Activated CD8-positive, alpha-beta memory T cell treated with anti-CD3 and anti-CD28 coated beads, Interleukin-2, amount 50 U/mL, for 1 hour (primary cell): ENCODE measurements around the gene OR10V1.
"Not testable (repeated sequence)": the region's sequence is repeated elsewhere in the genome, so short reads cannot be mapped to it uniquely, and the experiment has no call there.

Experiments
- DNase-seq: peaks from one replicate; pipeline ENCODE4 v3.0.0-alpha.2; 2020; ENCODE audit errors: extremely low read depth

OR10V1 gene

GRCh38 chr11:59710136-59710847, 3.4 kb downstream of the OR10V1 start:
- DNase-seq: no peak

GRCh38 chr11:59708537-59708936, 5.1 kb downstream of the OR10V1 start:
- DNase-seq: no peak

GRCh38 chr11:59707371-59707770, 6.3 kb downstream of the OR10V1 start:
- DNase-seq: no peak

- no peak for DNase-seq
Measured at GRCh38 chr11:59706518-59707285, 6.9 kb downstream of the OR10V1 start.

- no peak for DNase-seq
Measured at GRCh38 chr11:59705294-59705693, 8.4 kb downstream of the OR10V1 start.

GRCh38 chr11:59703515-59703914, 10.1 kb downstream of the OR10V1 start:
- not testable (repeated sequence) for DNase-seq

- DNase-seq: not testable (repeated sequence)
Measured at GRCh38 chr11:59700157-59700556, 13.5 kb downstream of the OR10V1 start.

- no peak for DNase-seq
Measured at GRCh38 chr11:59698506-59698905, 15.1 kb downstream of the OR10V1 start.

GRCh38 chr11:59692915-59693314, 20.7 kb downstream of the OR10V1 start:
- DNase-seq: no peak

- DNase-seq: no peak
Measured at GRCh38 chr11:59691156-59691555, 22.5 kb downstream of the OR10V1 start.

- DNase-seq: no peak
Measured at GRCh38 chr11:59689015-59689414, 24.6 kb downstream of the OR10V1 start.

GRCh38 chr11:59681260-59681725, 32.4 kb downstream of the OR10V1 start:
- DNase-seq: not testable (repeated sequence)

GRCh38 chr11:59680287-59681154, 33.1 kb downstream of the OR10V1 start:
- DNase-seq: peak; percentile 18

- no peak for DNase-seq
Measured at GRCh38 chr11:59679347-59679746, 34.3 kb downstream of the OR10V1 start.

- no peak for DNase-seq
Measured at GRCh38 chr11:59678813-59679165, 34.9 kb downstream of the OR10V1 start.

GRCh38 chr11:59678118-59678812, 35.4 kb downstream of the OR10V1 start:
- DNase-seq: no peak

- DNase-seq: no peak
Measured at GRCh38 chr11:59676205-59676604, 37.4 kb downstream of the OR10V1 start.

- DNase-seq: no peak
Measured at GRCh38 chr11:59674291-59674690, 39.4 kb downstream of the OR10V1 start.

GRCh38 chr11:59673291-59673690, 40.4 kb downstream of the OR10V1 start:
- DNase-seq: no peak

- DNase-seq: no peak
Measured at GRCh38 chr11:59671471-59671870, 42.2 kb downstream of the OR10V1 start.

GRCh38 chr11:59669611-59670009, 44.0 kb downstream of the OR10V1 start:
- no peak for DNase-seq
